Cardiac septum (tissue), 1 donor: ENCODE results near the gene FSD2. TPM values are rescaled to one million over a fixed set of nuclear protein-coding genes. Genes with fewer than 3 reads are reported as not detected.
"Not testable (repeated sequence)": the region's sequence is repeated elsewhere in the genome, so short reads cannot be mapped to it uniquely, and the experiment has no call there.

Source experiments
- DNase-seq: peaks from one replicate; pipeline ENCODE4 v3.0.0-alpha.2; 2020; ENCODE audit warnings: low spot score
- intact Hi-C: fragments of 100-400 bp; cut with DNase I; formaldehyde crosslinking; loops from one replicate; pipeline ENCODE4 v1.14.0; 2022
- total RNA-seq: library from RNA; stranded (reverse); fragmentation: NEBNext Ultra II Directional; extraction: Animal tissue kit (Norgen Biotek cat#: 25700); gene quantifications from one replicate; pipeline ENCODE4 v1.2.1, GENCODE V29; 2021
- donor health status: DM: no; HTN: no; CAD: no.

FSD2 gene
- total RNA-seq, 1 donor from 2014 or later, result 48.7 TPM

GRCh38 chr15:82751308-82751707 lies 54.6 kb downstream of the FSD2 start:
- no peak for DNase-seq
- intact Hi-C loops, result loop anchor here (2.0 kb wide), 1 partner anchor 47 kb away; no protein-coding TSS in a partner anchor

GRCh38 chr15:82750831-82751180 lies 55.1 kb downstream of the FSD2 start:
- DNase-seq, result no peak
- intact Hi-C loops, result loop anchor here (1.0 to 2.0 kb wide), 2 partner anchors 48 to 211 kb away; partner anchors contain the start of gene RPS17

- intact Hi-C loops, result loop anchor here (1.0 to 2.0 kb wide), 2 partner anchors 49 to 210 kb away; partner anchors contain the start of gene RPS17
- peak; percentile 96 for DNase-seq
These were observed 55.7 kb downstream of the FSD2 start for GRCh38 chr15:82749951-82750830.

- intact Hi-C loops, result no loop called here
These were observed 57.6 kb downstream of the FSD2 start for GRCh38 chr15:82748315-82748714.

GRCh38 chr15:82743810-82744209 lies 62.1 kb downstream of the FSD2 start:
- no peak for DNase-seq
- intact Hi-C loops, result no loop called here

More at GRCh38 chr15:82748315-82748714, 57.6 kb downstream of the FSD2 start:
- DNase-seq, result no peak

GRCh38 chr15:82742134-82742533 lies 63.7 kb downstream of the FSD2 start:
- DNase-seq, result no peak
- intact Hi-C loops, result no loop called here

- intact Hi-C loops, result no loop called here
- DNase-seq, result no peak
These were observed 66.8 kb downstream of the FSD2 start for GRCh38 chr15:82739086-82739485.

- intact Hi-C loops, result no loop called here
- DNase-seq, result no peak
These were observed 67.9 kb downstream of the FSD2 start for GRCh38 chr15:82737975-82738374.

- intact Hi-C loops, result no loop called here
- DNase-seq, result no peak
These were observed 74.3 kb downstream of the FSD2 start for GRCh38 chr15:82731527-82731926.

- DNase-seq, result no peak
- intact Hi-C loops, result no loop called here
These were observed 75.8 kb downstream of the FSD2 start for GRCh38 chr15:82730022-82730530.

- DNase-seq, result no peak
- intact Hi-C loops, result no loop called here
These were observed 79.1 kb downstream of the FSD2 start for GRCh38 chr15:82726816-82727215.

- intact Hi-C loops, result no loop called here
- peak; percentile 5 for DNase-seq
These were observed 90.9 kb downstream of the FSD2 start for GRCh38 chr15:82715003-82715402.

GRCh38 chr15:82714016-82714415 lies 91.9 kb downstream of the FSD2 start:
- DNase-seq, result no peak
- intact Hi-C loops, result no loop called here

- intact Hi-C loops, result no loop called here
- DNase-seq, result no peak
These were observed 93.8 kb downstream of the FSD2 start for GRCh38 chr15:82712036-82712435.

- DNase-seq, result peak; percentile 75
- intact Hi-C loops, result no loop called here
These were observed 94.9 kb downstream of the FSD2 start for GRCh38 chr15:82710926-82711490.

- DNase-seq, result no peak
- intact Hi-C loops, result no loop called here
These were observed 95.7 kb downstream of the FSD2 start for GRCh38 chr15:82710208-82710555.

GRCh38 chr15:82709421-82710207 lies 96.3 kb downstream of the FSD2 start, which contains the start of gene AP3B2:
Gene AP3B2, minus strand, starts transcription at chr15:82709875. Its CDS starts 169 bp downstream, at chr15:82709706.
- DNase-seq, result peak; percentile 78
- intact Hi-C loops, result no loop called here

- no peak for DNase-seq
- intact Hi-C loops, result no loop called here
These were observed 96.8 kb downstream of the FSD2 start for GRCh38 chr15:82709081-82709420.

- DNase-seq, intact Hi-C loops: not testable (repeated sequence)
These were observed 100.0 kb downstream of the FSD2 start for GRCh38 chr15:82705856-82706255.
